HL-60 (cell line): ENCODE results near the gene CNTN1.

Experiments
- DNase-seq, 2 experiments: peaks; one replicate each; pipeline ENCODE4 v3.0.0-alpha.2; 2010 to 2020; ENCODE audit warnings: low read depth in 1 of 2, low spot score in 1 of 2
- H3K27ac ChIP-seq: fragments of 250-450 bp; sonication (Bioruptor Pico); replicated peaks from 2 replicates; pipeline ENCODE4 v1.5.1; 2020; ENCODE audit warnings: mild to moderate bottlenecking, moderate library complexity
- H3K27me3 ChIP-seq: fragments of 250-450 bp; sonication (Bioruptor Pico); 2 replicates; pipeline ENCODE4 v1.5.1; 2021; ENCODE audit warnings: mild to moderate bottlenecking, moderate library complexity; ENCODE audit not compliant: insufficient read depth, poor library complexity, severe bottlenecking
- H3K4me3 ChIP-seq: replicated peaks from 2 replicates; pipeline ENCODE4 v1.5.1; 2011; ENCODE audit warnings: mild to moderate bottlenecking, control low read depth, low read length; ENCODE audit not compliant: insufficient read depth
- GABPA ChIP-seq: IDR thresholded peaks from 2 replicates; pipeline ENCODE4 v1.6.1; 2012; ENCODE audit warnings: low read depth
- POLR2AphosphoS5 ChIP-seq: IDR thresholded peaks from 2 replicates; pipeline ENCODE4 v1.6.1; 2012; ENCODE audit warnings: low read depth
- SPI1 ChIP-seq: IDR thresholded peaks from 2 replicates; pipeline ENCODE4 v1.6.1; 2012; ENCODE audit warnings: low read depth, mild to moderate bottlenecking, borderline replicate concordance
- TF ChIP-seq, protein P1 (sequence below): IDR thresholded peaks from 2 replicates; pipeline ENCODE4 v1.6.1; 2012; ENCODE audit warnings: low read depth; ENCODE audit not compliant: insufficient replicate concordance
- TF ChIP-seq, protein P2 (sequence below): IDR thresholded peaks from one replicate; pipeline ENCODE4 v1.5.1; 2011; ENCODE audit warnings: low read length, control low read depth, inconsistent platforms; ENCODE audit not compliant: insufficient read depth

CNTN1 gene

DNA sequence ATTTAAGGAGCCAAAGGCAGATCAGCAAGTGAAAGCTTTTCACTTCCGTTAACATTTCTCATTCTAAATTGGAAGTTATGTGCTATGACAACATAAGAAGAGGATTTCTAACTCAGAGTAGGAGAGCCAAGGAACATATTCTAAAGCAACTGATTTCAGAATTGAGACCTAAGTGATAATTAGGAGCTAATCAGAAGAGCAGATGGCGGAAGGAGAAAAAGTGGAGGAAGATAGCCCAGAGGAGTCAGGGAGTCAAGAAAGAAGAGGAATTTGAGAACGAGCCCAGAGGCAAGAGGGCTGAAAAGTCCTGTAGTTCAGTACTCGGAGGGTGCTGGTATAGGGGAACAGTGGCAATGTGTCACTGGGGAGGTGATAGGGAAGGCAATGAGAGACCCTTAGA is 162.4 kb downstream of the CNTN1 start:
- TF ChIP-seq, protein P1, sequence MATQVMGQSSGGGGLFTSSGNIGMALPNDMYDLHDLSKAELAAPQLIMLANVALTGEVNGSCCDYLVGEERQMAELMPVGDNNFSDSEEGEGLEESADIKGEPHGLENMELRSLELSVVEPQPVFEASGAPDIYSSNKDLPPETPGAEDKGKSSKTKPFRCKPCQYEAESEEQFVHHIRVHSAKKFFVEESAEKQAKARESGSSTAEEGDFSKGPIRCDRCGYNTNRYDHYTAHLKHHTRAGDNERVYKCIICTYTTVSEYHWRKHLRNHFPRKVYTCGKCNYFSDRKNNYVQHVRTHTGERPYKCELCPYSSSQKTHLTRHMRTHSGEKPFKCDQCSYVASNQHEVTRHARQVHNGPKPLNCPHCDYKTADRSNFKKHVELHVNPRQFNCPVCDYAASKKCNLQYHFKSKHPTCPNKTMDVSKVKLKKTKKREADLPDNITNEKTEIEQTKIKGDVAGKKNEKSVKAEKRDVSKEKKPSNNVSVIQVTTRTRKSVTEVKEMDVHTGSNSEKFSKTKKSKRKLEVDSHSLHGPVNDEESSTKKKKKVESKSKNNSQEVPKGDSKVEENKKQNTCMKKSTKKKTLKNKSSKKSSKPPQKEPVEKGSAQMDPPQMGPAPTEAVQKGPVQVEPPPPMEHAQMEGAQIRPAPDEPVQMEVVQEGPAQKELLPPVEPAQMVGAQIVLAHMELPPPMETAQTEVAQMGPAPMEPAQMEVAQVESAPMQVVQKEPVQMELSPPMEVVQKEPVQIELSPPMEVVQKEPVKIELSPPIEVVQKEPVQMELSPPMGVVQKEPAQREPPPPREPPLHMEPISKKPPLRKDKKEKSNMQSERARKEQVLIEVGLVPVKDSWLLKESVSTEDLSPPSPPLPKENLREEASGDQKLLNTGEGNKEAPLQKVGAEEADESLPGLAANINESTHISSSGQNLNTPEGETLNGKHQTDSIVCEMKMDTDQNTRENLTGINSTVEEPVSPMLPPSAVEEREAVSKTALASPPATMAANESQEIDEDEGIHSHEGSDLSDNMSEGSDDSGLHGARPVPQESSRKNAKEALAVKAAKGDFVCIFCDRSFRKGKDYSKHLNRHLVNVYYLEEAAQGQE = no peak
- TF ChIP-seq SPI1 = no peak
- TF ChIP-seq, protein P2, sequence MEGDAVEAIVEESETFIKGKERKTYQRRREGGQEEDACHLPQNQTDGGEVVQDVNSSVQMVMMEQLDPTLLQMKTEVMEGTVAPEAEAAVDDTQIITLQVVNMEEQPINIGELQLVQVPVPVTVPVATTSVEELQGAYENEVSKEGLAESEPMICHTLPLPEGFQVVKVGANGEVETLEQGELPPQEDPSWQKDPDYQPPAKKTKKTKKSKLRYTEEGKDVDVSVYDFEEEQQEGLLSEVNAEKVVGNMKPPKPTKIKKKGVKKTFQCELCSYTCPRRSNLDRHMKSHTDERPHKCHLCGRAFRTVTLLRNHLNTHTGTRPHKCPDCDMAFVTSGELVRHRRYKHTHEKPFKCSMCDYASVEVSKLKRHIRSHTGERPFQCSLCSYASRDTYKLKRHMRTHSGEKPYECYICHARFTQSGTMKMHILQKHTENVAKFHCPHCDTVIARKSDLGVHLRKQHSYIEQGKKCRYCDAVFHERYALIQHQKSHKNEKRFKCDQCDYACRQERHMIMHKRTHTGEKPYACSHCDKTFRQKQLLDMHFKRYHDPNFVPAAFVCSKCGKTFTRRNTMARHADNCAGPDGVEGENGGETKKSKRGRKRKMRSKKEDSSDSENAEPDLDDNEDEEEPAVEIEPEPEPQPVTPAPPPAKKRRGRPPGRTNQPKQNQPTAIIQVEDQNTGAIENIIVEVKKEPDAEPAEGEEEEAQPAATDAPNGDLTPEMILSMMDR = no peak
- H3K4me3 ChIP-seq = no peak overlapping the region
- no peak for DNase-seq
- no peak overlapping the region for H3K27ac ChIP-seq
- no peaks in the 10 kb centered on the region for H3K27me3 ChIP-seq

DNA sequence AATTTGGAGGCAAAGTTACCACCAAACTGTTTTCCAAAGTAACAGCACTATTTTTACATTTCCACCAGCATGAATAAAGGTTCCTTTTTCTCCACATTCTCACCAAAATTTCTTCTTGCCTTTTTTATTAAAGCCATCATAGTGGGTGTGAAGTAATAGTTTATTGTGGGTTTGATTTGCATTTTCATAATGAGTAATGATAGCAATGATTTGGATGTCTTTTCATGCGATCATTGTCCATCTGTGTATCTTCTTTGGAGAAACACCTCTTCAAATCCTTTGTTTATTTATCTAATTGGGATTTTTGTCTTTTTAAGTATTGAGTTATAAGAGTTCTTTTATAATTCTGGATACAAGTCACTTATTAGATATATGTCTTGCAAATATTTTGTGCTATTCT is 172.7 kb downstream of the CNTN1 start:
- no peak for TF ChIP-seq GABPA
- TF ChIP-seq, protein P1 = no peak
- TF ChIP-seq, protein P2 = no peak
- TF ChIP-seq SPI1 = no peak
- TF ChIP-seq POLR2AphosphoS5 = no peak
- Histone ChIP-seq H3K27me3 (no peaks in the 10 kb centered on the region), H3K4me3 (no peak overlapping the region), H3K27ac (no peak overlapping the region)
- no peak for DNase-seq

DNA sequence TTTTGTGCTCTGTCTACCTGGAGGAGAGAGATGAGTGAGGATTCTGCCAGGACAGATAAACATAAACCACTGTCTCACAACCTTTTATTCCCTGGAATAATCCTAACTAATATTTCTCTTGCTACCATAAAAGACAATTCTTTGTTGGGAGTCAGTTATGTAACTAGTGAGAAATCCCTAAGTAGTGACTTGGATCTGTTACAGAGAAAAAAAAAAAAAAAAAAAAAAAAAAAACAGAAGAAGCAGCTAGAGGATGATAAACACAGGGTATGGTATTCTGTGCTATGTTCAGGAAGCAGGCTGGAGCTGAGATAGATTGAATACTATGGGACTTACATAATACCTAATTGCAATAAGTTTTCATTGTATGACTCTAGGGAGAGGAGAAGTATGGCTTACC is 178.7 kb downstream of the CNTN1 start:
- no peak for DNase-seq
- TF ChIP-seq GABPA = no peak
- TF ChIP-seq POLR2AphosphoS5 = no peak
- TF ChIP-seq, protein P2 = no peak
- TF ChIP-seq SPI1 = no peak
- TF ChIP-seq, protein P1 = no peak
- H3K27me3 ChIP-seq = no peaks in the 10 kb centered on the region
- H3K27ac ChIP-seq = no peak overlapping the region
- H3K4me3 ChIP-seq = no peak overlapping the region
